Airway epithelial cell (primary cell): ENCODE measurements around the gene TCEA2. TPM values are rescaled to one million over a fixed set of nuclear protein-coding genes. Genes with fewer than 3 reads are reported as not detected.

Experiments used
- total RNA-seq: library from RNA; depleted of rRNA; stranded (reverse); fragments of >200 nt; gene quantifications from 2 replicates; pipeline ENCODE4 v1.2.3, GENCODE V29; 2015

TCEA2 gene
- 9.5 and 10.0 TPM in 2 replicates for total RNA-seq

DNA sequence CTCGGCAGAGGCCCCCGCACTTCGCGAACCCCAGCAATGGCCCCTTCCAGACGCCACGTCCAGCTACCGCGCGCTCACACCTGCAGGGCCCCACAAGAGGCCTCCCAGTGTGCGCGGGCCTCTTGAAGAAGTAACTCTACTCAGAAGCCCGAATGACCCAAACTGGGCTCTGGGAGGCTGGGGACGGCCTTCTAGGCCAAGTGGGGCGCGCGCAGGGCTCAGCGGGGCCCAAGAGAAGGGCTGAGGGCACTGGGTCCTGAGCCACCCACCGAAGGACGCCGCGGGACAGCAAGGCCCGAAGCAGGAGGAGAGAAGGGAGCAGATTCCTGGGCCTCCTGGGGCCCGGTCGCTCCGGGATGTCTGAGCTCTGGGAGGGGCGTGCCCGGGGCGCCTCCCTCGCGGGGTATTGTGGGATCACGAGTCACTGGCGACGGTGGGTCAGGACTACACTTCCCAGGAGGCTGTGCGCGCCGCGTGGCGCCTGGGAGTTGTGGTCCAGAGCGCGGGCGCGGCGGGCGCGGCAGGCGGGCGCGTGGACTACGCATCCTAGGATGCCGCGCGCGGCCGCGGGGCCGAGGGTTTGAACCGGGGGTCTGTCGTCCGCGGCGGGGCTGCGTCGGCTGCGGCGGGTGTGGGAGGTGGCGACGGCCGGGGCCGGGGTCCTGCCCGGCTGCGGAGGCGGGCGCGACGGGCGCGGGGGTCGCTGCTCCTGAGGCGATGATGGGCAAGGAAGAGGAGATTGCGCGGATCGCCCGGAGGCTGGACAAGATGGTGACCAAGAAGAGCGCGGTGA, at the start of gene TCEA2:
TSS of gene TCEA2 (plus strand) at position 603 of the 793 bp plus-strand sequence. CDS start at position 718, 115 bp downstream.

DNA sequence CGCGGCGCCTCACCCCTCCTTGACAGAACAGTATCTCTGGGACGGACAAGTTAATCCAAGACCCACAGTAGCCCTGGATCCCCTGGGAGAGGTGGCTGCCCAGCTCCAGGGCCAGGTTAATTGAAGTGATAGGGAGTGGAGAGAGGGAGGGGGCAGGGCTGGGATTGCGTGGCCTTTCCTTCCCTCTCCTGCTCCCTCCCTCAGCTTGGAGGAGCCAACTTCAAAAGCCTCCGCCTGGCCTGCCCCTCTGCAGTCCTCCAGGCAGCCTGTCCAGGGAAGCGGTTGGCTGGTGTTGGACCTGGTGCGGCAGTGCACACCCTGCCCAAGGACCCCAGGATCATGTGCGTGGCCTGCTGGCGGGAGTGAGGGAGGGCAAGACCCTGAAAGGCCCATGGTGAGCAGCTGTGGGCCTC, 27.1 kb upstream of the TCEA2 start, which contains the start of gene C20orf204:
TSS of gene C20orf204 (plus strand) at position 250 of the 413 bp plus-strand sequence. CDS start at position 392, 142 bp downstream.

DNA sequence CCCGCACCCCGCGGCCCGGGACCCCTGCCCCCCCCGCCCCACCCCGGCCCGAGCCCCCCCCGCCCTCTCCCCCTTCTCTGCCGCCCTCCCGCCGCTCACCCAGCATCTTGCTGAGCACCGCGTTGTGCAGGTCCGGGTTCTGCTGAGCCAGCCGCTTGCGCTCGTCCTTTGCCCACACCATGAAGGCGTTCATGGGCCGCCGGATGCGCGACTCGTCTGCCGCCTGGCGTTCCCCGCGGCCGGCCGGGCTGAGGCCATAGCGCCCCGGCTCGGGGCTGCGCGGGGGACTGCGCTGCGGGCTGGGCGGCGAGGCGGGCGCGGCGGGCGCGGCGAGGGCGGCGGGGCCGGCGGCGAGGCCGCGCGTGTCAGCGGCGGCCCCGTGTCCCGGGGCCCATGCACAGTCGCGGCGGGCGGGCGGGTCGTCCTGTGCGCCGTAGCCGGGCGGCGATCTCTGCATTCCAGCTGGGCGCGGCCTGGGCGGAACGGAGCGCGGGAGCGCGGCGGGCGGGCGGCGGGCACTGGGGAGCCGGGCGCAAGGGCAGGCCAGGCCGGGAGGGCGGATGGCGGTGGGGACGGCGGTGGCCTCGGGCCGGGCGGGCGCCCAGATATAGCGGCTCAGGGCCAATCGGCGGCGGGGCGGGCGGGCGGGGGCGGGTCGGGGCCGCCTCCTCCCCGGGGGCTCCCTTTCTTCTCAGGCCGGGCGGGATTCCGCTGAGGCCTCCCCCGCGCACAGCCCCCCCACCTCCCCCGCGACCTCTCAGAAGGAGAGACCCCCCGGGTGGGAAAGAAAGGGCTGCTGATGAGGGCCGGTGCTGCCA, 13.7 kb upstream of the TCEA2 start, which contains the start of gene SOX18:
TSS of gene SOX18 (minus strand) at position 580 of the 818 bp plus-strand sequence. CDS start at position 457, 123 bp downstream.

DNA sequence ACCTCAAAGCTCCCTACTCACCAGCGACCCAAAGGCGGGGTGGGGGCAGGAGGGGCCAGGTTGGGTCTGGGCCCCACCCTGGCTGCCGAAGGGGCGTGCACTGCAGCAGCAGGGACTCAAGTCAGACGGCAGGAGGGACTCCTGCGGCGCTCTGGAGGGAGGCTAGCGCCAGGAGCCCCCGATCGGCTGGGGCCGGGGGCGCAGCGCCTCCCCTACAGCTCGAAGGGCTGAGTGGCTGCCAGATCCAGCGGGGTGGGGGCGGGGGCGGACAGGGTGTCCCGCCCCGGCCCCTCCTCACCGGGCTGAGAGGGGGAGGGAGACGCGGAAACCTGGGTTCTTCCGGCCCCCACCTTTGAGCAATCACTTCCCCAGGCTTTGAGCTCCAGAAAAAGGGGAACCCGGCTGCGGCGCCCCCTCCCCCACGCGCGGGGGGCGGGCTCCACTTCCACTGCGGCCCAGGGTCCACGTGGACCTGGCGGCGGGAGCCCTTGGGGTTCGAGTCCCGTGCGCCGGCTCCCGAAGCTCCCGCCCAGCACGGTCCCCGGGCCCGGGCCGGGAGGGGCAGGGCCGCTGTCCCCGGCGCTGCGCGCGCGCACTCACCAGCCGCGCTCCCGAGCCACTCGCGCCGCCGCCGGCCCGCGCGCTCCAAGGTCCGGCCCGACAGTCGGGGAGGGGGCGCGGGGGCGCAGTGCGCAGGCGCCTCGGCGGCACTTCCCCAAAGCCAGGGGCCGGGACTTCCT, 16.4 kb downstream of the TCEA2 start, which contains the start of gene RGS19:
TSS of gene RGS19 (minus strand) at position 246 of the 740 bp plus-strand sequence. CDS start 2,632 bp downstream, outside the sequence.

DNA sequence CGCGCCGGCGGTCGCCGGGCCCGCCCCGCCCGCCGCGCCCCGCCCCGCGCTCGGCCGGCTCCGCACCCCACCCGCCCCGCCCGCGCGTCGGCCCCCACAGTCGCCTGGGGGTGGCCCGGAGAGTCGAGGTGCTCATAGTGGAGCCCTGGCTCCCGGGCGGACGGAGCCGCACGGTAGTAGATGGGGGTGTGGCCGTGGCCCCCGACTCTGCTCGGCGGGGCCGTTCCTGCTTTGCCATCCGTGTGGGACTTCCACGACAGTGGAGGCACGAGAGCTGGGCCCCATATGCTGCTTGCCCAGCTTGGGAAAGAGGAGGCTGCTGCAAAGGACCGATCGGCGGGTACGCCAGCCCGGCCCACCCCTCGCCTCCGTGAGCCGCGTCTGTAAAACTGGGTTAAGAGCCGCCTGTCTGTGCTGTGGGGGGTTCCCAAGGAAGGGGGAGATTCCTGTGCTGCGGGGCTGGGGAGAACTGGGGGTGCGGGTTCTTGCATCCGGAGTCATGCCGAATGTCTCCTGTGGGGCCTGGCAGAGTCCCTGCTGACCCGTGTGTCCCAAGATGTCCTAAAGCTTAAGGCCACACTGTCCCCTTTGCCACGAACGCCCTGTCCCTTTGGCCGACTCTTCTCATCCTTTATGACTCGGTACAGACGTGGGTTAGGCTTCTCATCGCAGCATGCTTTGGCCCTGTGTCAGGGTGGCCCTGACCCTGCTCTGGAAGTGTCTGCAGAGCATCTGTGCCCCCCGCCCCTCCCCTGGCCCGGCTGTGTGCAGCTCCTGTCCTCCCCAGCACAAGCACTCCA, 17.2 kb downstream of the TCEA2 start, which contains the start of gene OPRL1:
TSS of gene OPRL1 (plus strand) at position 70 of the 800 bp plus-strand sequence. CDS start 12,639 bp downstream, outside the sequence.

DNA sequence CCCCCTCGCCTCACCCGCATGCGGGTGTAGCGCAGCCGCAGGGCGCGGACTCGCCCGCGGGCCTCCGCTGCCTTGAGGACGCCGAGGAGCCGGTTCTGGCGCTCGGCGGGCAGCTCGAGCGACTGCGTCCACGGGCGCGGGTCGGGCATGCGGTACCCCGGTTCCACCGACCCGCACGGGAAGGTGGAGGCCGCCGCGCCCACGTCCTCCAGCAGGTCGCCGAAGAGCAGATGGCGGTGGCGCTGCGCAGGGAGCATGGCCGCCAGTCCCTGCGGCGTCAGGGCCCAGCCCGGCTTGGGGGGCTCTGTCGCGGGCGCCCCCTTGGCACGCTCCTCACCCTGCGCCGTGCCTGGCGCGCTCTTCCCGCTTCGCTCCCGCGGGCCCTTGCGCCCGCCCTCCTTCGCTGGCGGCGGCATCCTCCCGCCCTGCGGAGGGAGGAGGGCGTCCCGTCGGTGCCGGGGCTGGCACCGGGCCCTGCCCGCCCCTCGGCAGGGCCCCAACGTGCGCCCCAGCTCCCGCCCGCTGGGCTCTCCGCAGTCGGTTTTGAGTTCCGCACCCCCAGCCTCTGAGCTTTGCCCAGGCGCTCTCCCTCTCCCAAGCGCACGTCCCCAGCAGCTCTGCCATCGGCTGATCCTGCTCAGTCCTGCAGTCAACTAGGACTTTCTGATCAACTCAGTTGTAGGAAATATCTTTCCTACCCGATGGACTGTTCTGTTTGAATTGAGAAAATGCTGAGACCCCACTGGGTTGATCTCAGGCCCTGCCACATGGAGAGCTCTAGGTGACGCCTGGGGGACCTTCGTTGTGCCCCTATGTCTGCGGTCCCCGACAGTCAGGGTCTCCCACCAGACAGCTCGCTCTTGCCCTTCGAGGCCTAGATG, 21.0 kb downstream of the TCEA2 start, which contains the start of gene LKAAEAR1:
TSS of gene LKAAEAR1 (minus strand) at position 595 of the 881 bp plus-strand sequence. CDS start at position 416, 179 bp downstream.

DNA sequence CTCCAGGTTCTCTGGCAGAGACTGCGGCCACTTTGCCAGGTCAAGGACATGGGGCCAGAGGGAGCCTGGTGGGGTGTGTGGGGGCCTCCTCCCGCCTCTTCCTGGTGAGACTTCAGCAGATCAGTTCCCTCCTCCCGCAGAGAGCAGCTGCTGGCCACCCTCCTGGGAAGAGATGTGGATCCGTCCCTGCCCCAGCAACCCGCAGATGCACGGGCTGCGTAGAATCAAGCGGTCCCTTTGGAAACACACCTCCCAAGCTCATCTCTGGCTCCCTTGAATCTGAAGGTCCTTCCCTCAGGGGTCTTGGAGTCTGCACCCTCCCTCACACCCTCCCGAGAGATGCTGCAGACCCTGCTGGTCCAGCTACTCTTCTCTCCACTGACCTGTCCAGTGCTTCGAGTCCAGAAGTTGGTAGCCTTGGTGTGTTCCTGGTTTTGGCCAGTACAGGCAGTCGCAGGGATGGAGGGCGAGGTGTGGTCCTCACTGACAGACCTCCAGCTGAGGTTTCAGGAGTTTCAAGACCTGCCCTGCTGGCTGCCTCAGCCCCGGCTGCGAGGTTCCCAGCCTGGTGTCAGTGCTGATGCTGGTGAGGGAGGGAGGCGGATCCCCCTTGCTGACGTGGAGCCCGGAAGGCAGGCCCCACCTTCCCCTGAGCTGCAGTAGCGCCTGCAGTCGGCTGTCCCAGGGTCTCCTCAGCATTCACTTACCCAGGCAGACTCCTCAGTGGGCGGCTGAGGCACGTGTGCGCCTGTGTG, 44.2 kb downstream of the TCEA2 start, which contains the start of gene NPBWR2:
TSS of gene NPBWR2 (minus strand) at position 585 of the 755 bp plus-strand sequence. CDS start 734 bp downstream, outside the sequence.

Other genes starting within 250 kb of the TCEA2 start
- gene ZBTB46, start 231.9 kb upstream of the TCEA2 start, total RNA-seq: 0.42 and 0.93 TPM in 2 replicates
- gene ABHD16B, start 201.7 kb upstream of the TCEA2 start, total RNA-seq: not detected in 2 replicates
- 85.5 and 103 TPM in 2 replicates for gene TPD52L2, start 197.9 kb upstream of the TCEA2 start, total RNA-seq
- gene DNAJC5, start 168.1 kb upstream of the TCEA2 start, total RNA-seq: 70.0 and 72.2 TPM in 2 replicates
- gene UCKL1, start 106.8 kb upstream of the TCEA2 start, total RNA-seq: 9.5 and 23.1 TPM in 2 replicates
- gene ZNF512B, start 93.3 kb upstream of the TCEA2 start, total RNA-seq: 10.5 and 14.2 TPM in 2 replicates
- gene SAMD10, start 83.6 kb upstream of the TCEA2 start, total RNA-seq: 11.1 and 11.6 TPM in 2 replicates
- 38.0 and 43.2 TPM in 2 replicates for gene PRPF6, start 82.1 kb upstream of the TCEA2 start, total RNA-seq
- gene C20orf204, start 27.0 kb upstream of the TCEA2 start, total RNA-seq: 0.14 and 0.74 TPM in 2 replicates
- gene SOX18, start 13.6 kb upstream of the TCEA2 start, total RNA-seq: 0.07 TPM in 1 of 2 replicates, not detected in the other
- gene RGS19, start 16.3 kb downstream of the TCEA2 start, total RNA-seq: 21.4 and 22.6 TPM in 2 replicates
- 0.28 and 1.6 TPM in 2 replicates for gene OPRL1, start 16.9 kb downstream of the TCEA2 start, total RNA-seq
- 0.28 TPM in 1 of 2 replicates, not detected in the other for gene LKAAEAR1, start 21.2 kb downstream of the TCEA2 start, total RNA-seq
- gene NPBWR2, start 44.4 kb downstream of the TCEA2 start, total RNA-seq: not detected in 2 replicates
- gene MYT1, start 101.3 kb downstream of the TCEA2 start, total RNA-seq: not detected in 2 replicates
- 22.9 and 37.4 TPM in 2 replicates for gene PCMTD2, start 192.6 kb downstream of the TCEA2 start, total RNA-seq